CD4-positive, alpha-beta T cell treated with Interferon gamma for 1 hour (primary cell): ENCODE measurements around the gene PLXNA4.

Experiments
- DNase-seq: peaks from one replicate; pipeline ENCODE4 v3.0.0-alpha.2; 2020

PLXNA4 gene

DNA sequence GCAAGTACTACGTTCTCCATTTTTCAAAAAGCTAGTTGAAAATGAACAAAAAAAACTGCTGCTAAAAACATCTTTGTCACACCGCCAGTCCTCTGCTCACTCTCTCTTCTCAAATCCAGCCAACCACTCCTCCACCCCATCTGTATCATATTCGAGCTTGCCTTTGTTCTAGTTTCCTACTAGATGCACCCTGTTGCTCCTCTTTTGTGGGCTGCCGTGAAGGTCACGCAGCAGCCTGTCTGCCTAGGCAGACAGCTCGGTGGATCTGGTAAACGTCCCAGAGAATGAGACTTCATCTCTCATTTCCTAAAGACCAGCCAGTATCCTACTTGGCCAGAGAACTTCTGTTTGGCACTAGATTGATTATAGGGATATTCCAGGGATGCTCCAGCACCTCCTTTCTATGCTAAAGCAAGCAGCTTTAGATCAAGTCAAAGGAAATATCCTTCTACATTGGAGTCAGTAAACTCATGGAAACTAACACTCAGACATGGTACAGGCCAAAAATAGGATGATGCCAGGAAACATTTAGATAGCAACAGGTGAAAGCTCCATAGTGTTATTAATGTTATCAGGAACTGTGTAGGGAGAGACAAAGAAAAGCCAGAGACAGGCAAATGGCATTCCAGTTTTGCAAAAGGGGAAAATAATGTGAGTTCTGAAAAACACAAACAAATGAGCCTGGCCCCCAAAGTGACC, 8.7 kb upstream of the PLXNA4 start:
- DNase-seq = no peak

DNA sequence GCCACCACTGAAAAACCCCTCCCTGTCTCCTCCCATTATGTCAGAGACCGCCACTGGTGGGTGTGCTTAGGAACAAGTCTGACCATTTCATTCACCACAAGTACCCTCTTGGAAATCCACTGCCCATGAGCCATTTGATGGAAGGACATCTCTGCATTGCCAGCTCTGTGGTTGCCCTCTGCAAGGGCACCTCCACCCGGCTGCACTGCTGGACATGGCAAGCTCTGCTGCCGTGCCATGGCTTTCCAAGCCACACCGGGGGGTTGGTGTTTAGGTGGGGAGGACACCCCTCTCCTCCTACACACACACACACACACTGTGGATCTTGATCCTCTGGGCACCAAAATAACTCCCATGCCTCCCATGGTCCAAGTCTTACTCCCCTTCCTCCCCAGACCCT, 5.2 kb upstream of the PLXNA4 start:
- no peak for DNase-seq

DNA sequence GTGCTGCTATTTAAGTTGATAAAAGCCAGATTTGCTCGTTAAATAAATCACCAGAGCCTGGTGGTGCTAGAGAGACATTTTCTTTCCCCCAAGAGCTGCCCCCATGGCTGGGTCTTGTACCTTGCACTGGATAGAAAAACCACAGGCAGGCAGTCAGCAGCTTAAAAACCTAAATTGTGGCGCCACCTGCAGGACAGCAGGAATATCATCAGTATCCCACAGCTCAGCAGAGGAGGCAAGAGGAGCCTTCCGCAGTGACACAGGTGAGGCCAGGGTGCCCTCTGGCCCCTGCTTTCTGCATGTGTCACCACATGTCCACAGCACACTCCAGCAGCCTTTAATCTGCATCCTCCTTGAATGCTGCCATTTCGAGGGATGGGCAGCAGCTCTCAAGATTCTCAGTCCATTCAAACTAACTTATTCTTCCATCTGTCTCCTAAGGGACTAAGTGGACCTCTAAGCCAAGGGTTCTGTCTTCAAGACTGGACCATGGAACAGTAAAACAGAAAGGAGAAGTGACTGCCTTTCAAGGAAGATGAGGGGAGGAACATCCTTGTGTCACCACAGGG, 4.5 kb upstream of the PLXNA4 start:
- DNase-seq = peak; percentile 65

GRCh38 chr7:132580277-132580676, 4.0 kb upstream of the PLXNA4 start:
- DNase-seq = no peak

DNA sequence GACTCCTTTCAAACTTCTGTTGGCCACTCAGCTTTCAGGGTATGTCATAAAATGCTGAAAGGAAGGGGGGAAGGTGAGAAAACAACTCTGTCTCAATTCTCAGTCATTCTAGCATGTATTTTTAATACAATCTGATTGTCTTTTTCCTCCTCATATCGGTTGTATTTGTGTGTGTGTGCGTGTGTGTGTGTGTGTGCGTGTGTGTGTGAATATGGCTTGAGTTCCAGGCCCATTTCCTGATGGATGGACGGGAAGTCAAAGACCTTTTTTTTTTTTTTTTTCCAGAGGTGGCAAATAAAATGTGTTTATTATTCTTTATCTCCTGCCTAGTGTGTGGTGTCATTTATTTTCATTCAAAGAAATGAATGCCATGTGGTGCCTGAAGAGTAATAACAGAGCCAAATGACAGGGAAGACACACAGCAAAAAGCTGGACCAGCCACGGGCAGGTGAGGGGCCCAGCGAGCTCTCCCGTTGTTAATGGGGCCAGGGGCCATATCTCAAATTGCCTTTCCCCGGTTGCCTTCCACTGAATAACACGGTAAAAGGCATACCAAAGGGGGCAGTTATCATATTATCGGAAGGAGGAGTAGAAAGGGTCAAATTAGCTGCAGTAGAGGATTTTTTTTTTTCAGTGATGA, 3.1 kb upstream of the PLXNA4 start:
- DNase-seq = no peak

- DNase-seq = no peak
Observed at GRCh38 chr7:132578826-132579225, 2.6 kb upstream of the PLXNA4 start.

- DNase-seq = no peak
Observed at GRCh38 chr7:132578050-132578370, 1.7 kb upstream of the PLXNA4 start.

GRCh38 chr7:132577206-132578049, 1.2 kb upstream of the PLXNA4 start:
- DNase-seq = no peak

DNA sequence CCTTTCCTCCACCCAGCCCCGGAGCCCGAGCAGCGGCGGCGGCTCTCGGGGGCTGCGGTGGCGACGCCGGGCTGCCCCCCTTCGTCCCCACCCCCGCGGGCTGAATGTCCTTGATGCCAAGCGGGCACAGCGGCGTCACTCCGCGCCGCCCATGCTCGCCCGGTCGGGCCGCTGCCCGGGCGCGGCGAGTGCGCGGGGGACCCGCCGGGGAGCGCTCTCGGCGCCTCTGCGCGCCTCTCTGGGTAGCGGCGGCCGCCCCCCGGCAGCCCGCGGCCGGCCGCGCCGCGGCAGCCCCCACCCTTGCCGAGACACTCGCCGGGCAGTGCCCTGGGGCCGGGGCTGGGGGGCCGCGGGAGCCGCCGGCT, 433 bp upstream of the PLXNA4 start:
- DNase-seq = no peak

GRCh38 chr7:132575419-132575981, 770 bp downstream of the PLXNA4 start:
- DNase-seq = no peak

GRCh38 chr7:132574223-132574622, 2.0 kb downstream of the PLXNA4 start:
- no peak for DNase-seq

DNA sequence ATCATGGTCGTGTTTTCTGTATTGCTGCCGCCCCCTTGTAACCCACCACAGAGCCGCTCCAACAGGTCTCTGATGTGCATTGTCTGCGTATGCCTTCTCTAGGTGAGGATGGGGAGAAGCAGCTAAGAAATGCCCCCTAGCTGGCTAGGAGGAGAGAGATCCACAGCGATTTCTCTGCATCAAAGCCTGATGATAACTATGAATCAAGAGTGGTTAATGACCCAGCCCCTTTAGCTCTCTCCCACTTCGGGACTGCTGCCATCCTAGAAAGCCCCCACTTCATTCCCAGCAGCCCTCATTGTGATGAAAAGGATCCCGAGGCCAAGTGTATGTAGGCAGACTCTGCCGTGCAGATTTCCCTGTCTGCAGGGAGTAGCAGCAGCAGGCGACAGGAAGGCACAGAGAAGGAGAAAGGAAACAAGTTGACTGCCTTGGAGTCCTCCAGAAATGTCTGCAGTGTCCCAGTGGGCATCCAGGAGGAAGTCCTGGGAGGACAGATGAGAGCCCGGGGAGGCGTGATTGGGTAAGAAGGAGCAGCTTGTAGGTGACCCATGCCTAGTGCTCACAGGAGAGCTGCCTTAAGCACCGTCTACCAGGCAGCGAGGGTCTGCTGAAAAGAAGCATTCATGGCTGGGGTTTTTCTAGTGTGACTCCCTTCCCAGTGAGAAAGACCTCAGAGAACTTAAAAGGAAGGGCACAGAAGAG, 2.9 kb downstream of the PLXNA4 start:
- no peak for DNase-seq

DNA sequence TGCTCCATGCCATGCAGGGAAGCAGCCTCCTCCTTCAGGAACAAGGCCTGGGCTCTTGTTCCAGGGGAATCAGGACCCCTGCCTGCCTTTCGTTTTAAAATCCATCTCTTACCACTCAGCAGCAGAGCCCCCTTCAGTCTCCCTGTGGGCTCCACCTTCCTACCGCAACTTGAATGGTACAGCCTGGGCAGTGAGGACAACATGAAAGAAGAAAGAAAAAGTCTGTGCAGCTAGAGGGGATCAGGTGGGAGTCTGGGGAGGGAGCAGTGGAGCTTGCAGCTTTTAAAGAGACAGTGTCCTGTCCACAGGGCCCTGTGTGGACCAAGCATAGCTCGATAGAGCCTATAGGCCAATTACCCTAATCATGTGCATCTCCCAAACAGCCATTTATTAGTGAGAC, 3.7 kb downstream of the PLXNA4 start:
- no peak for DNase-seq

DNA sequence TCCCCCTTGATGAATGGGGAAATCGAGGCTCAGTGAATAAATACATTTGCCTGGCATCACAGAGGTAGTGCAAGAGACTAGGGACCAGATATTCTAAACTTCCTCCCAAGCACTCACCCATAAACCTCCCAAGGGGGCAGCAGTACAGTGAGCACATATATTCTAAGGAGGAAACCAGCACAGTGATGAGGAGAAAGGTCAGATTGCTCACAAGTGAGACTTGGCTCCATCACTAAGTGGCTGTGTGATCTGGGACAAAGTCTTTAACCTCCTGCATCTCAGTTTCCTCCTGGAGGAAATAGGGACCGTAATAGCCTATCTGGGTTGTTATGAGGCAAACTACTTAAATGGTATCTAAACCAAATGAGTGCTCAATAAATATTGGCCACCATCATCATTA, 4.3 kb downstream of the PLXNA4 start:
- no peak for DNase-seq

DNA sequence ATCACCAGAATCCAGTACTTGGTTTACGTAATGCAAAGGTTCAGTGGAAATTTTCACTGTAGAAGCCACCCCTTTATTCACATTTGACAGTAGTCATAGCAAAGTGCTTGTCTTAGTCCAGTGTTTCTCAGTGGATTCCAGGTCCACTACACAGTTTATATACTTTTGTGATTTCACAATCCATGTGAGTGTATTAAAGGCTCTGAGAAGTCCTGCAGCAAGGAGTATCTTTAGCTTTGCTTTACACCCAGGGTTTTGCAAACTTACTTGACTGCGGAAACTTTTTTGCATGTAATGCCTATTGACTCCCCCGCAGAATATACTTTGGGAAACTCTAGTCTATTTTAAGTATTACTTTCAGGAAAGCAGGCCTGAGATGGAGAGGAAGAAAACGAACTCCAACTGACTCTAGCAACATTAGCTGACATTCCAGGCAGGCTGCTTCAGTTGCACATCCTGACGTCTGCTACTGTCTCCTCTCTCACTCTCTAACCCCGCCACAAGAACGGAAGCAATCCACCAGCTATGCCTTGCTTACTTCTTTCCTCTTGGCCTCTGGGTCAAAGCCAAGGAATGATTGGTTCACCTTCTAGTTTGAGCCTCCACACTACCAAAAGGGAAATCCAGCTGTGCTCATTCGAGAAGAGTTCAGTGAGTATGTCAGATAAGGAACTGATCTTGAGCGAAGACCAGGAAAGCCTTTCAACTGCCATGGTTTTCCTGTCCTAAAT, 6.2 kb downstream of the PLXNA4 start:
- no peak for DNase-seq

DNA sequence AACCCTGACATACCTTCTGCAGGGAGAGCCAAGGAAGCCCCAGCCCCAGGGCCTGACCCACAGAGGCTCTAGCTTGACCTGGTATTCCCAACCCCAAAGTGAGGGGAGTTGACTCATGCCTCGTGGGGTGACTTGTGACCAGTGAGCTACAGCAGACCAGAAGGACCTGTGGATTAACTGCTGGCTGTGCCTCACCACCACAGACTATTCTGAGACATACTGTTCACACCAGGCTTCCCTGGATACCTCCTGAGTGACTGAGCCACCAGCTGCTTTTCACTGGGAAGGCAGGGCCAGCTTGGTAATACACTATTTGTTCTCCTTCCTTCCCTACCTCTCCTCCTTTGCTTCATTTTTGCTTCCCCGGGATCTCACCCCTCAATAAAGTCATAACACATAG, 7.3 kb downstream of the PLXNA4 start:
- DNase-seq = no peak

- DNase-seq = no peak
Observed at GRCh38 chr7:132565885-132566284, 10.4 kb downstream of the PLXNA4 start.

GRCh38 chr7:132565441-132565840, 10.8 kb downstream of the PLXNA4 start:
- no peak for DNase-seq

DNA sequence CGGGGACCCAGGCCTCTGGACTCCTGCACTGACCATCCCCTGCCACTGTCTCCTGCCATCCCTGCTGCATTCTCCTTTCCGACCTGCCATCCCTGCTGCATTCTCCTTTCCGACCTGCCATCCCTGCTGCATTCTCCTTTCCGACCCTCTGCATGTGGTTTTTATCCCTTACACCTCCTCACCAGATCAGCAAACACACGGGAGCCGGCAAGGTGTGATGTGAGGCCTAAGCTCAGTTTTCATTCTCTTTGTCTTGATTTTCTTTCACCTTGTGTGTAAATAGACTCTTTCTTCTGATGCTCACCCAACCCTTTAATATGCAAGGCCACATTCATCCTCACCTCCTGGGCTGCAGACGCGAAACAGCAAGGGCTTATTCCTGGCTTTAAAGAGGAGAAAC, 11.4 kb downstream of the PLXNA4 start:
- DNase-seq = no peak

DNA sequence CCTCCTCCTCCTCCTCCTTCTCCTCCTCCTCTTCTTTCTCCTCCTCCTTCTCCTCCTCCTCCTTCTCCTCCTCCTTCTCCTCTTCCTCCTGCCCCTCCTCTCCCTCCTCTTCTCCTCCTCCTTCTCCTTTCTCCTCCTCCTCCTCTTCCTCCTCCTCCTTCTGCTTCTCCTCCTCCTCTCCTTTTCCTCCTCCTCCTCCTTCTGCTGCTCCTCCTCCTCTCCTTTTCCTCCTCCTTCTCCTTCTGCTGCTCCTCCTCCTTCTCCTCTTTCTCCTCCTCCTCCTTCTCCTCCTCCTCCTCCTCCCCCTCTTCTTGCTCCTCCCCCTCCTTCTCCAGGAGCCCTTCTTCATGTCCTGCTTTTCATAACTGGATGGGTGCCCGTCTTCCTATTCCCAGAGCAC, 12.2 kb downstream of the PLXNA4 start:
- DNase-seq = no peak

- no peak for DNase-seq
Observed at GRCh38 chr7:132562690-132563089, 13.6 kb downstream of the PLXNA4 start.

DNA sequence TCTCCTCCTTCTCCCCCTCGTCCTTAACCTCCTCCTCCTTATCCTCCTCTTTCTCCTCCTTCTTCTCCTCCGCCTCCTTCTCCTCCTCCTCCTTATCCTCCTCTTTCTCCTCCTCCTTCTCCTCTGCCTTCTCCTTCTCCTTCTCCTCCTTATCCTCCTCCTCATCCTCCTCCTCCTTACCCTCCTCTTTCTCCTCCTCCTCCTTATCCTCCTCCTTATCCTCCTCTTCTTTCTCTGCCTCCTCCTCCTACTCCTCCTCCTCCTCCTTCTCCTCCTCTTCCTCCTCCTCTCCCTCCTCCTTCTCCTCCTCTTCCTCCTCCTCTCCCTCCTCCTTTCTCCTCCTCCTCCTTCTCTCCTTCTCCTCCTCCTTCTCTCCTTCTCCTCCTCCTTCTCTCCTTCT, 14.5 kb downstream of the PLXNA4 start:
- no peak for DNase-seq
